Superior temporal gyrus (tissue), 1 donor: Measurements from ENCODE around the gene PACSIN3.
A peak's percentile ranks its signal among the peaks of the same experiment; 100 is the strongest.
"Not testable (repeated sequence)": the region's sequence is repeated elsewhere in the genome, so short reads cannot be mapped to it uniquely, and the experiment has no call there.

Source experiments
- DNase-seq: peaks from one replicate; pipeline ENCODE4 v3.0.0-alpha.2; 2016; ENCODE audit errors: extremely low spot score

The PACSIN3 gene

GRCh38 chr11:47192111-47192510 lies 5.9 kb upstream of the PACSIN3 start:
- DNase-seq = no peak

GRCh38 chr11:47191137-47191536 lies 4.9 kb upstream of the PACSIN3 start:
- DNase-seq = not testable (repeated sequence)

- DNase-seq = no peak
Measured at GRCh38 chr11:47189100-47189834, 3.0 kb upstream of the PACSIN3 start.

- DNase-seq = no peak
Measured at GRCh38 chr11:47188259-47188658, 2.0 kb upstream of the PACSIN3 start.

- DNase-seq = no peak
Measured at GRCh38 chr11:47187723-47188122, 1.5 kb upstream of the PACSIN3 start.

- DNase-seq = peak; percentile 50
Measured at GRCh38 chr11:47186700-47187695, 764 bp upstream of the PACSIN3 start.

GRCh38 chr11:47185305-47186075 lies 744 bp downstream of the PACSIN3 start:
- DNase-seq = no peak

GRCh38 chr11:47184711-47185304 lies 1.4 kb downstream of the PACSIN3 start:
- DNase-seq = peak; percentile 77

- no peak for DNase-seq
Measured at GRCh38 chr11:47183969-47184368, 2.3 kb downstream of the PACSIN3 start.

- no peak for DNase-seq
Measured at GRCh38 chr11:47183031-47183856, 3.0 kb downstream of the PACSIN3 start.

GRCh38 chr11:47182380-47182779 lies 3.9 kb downstream of the PACSIN3 start:
- no peak for DNase-seq

GRCh38 chr11:47181271-47181670 lies 5.0 kb downstream of the PACSIN3 start:
- no peak for DNase-seq

GRCh38 chr11:47180006-47180787 lies 6.0 kb downstream of the PACSIN3 start:
- no peak for DNase-seq

GRCh38 chr11:47179655-47179991 lies 6.6 kb downstream of the PACSIN3 start:
- DNase-seq = no peak

GRCh38 chr11:47178737-47179654 lies 7.2 kb downstream of the PACSIN3 start:
- no peak for DNase-seq

GRCh38 chr11:47178316-47178715 lies 7.9 kb downstream of the PACSIN3 start:
- DNase-seq = no peak

- no peak for DNase-seq
Measured at GRCh38 chr11:47177846-47178245, 8.4 kb downstream of the PACSIN3 start.

GRCh38 chr11:47177229-47177845 lies 8.9 kb downstream of the PACSIN3 start:
- DNase-seq = peak; percentile 93
